ENCODE data around the gene HOXA10.

The HOXA10 gene

DNA sequence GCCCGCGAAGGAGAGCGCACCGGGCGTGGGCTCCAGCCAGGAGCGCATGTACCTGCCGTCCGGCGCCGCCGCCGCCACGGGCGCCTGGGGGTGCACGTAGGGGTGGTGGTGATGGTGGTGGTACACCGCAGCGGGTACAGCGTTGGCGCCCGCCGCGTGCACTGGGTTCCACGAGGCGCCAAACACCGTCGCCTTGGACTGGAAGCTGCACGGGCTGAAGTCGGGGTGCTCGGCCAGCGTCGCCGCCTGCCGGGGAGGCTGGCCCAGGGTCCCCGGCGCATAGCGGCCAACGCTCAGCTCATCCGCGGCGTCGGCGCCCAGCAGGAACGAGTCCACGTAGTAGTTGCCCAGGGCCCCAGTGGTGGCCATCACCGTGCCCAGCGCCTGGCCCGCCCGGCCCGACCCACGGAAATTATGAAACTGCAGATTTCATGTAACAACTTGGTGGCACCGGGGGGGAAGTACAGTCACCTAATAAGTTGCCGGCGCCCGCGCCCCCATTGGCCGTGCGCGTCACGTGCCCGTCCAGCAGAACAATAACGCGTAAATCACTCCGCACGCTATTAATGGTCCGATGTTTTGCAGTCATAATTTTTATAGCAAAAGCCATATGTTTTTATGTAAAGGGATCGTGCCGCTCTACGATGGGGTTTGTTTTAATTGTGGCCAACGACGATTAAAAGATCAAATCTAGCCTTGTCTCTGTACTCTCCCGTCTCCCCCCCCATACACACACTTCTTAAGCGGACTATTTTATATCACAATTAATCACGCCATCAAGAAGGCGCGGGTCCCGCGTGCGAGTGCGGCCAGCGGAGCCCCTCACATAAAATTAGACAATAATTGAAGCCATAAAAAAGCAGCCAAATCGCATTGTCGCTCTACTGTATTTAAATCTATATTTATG is 8.8 kb downstream of the HOXA10 start, which contains the start of gene HOXA9:
Gene HOXA9, minus strand, starts transcription at position 449 of the 907 bp plus-strand sequence. Its CDS starts 80 bp downstream, at position 369.
- DNase-seq, result no peak

DNA sequence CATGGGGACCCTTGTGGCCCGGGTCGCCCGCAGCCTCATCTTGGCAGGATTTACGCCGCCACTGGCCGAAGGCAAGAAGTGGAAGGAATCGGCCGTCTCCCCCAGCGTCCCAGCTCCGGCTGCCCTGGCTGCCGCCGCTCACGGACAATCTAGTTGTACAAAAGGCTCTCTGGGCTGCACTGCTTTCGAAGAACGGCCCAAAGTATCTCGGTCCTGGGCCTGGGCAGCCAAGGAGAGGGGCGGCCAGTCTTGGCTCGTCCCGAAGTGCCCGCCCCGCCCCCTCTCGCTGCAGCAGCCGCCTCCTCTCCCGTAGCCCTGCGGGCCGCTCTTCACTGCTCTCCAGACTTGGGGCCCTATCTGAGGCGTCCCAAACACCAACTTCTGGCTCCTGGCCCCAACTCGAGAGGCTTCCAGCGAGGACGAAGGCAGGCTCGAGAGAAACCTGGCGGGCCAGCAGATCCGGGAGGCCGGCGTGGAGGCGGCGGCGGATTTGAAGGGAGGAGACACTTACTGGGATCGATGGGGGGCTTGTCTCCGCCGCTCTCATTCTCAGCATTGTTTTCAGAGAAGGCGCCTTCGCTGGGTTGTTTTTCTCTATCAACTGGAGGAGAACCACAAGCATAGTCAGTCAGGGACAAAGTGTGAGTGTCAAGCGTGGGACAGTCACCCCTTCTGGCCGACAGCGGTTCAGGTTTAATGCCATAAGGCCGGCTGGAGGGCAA is 9.6 kb downstream of the HOXA10 start:
- DNase-seq, result no peak

DNA sequence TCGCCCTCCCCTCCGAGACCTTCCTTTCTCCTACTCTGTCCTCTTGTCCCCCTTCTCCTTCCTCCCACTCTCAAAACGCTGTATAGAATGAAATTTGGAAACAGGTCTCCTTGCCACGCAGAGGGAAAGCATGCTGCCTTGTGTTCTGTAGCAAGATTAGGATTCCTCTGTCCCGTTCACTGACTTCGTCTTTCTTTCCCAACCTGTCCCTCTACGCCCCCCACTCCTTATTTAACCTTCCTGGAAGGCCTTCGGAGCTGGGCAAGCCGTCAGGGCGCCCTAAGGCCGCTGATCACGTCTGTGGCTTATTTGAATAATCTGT is 10.1 kb downstream of the HOXA10 start:
- DNase-seq, result no peak

DNA sequence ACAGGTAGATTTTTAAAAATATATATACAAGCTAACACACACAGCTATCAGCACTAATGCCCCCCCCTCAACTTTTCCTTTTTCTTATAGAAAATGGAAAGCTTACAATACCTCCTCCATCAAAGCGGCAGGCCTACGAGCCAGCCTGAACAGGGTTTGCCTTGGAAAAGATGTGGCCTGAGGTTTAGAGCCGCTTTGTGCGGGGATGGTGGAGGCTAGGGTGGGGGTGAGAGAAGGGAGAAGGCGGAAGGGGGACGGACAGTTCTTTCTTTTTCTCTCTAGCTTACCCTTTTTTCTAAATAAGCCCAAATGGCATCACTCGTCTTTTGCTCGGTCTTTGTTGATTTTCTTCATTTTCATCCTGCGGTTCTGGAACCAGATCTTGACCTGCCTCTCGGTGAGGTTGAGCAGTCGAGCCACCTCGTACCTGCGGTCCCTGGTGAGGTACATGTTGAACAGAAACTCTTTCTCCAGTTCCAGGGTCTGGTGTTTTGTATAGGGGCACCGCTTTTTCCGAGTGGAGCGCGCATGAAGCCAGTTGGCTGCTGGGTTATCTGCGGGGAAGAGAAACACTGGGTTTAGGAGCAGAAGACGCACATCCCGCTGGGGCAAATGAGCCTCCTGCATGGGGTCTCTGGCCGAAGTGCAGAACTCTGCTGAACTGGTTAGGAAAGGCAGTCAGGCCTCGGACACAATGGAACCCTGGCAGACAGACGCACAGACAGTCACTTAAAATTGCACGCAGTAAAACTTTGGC is 10.7 kb downstream of the HOXA10 start:
- no peak for DNase-seq

DNA sequence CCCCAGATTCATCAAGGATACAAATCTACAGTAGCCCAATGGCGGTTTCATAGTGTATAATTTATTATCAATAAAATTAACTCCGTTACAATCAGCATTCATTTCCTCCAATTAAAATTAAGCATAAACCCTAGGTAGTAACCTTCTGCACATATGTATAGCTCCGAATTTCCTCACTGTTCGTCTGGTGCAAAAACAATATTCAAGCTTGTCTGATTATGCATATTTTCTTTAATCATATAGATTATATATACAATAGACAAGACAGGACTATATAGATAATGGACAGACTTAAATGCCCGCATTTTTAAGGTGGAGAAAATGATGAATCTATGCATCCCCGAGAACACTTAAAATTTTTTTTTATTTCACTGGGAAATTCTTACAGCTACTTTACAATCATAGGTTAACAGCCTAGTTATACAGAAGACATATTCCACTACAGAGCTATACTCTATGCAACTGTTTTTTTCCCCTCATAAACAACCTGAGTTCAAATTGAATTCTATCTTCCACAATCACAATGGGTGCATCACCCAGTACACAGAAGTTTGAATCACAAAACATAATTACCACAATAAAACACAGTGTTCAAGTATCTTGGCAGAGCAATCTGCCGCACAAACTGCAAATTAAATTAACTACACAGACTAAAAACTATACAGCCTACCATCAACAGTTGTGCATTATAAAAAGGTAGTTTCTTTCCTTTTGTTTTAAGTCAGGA is 11.4 kb downstream of the HOXA10 start:
- no peak for DNase-seq

DNA sequence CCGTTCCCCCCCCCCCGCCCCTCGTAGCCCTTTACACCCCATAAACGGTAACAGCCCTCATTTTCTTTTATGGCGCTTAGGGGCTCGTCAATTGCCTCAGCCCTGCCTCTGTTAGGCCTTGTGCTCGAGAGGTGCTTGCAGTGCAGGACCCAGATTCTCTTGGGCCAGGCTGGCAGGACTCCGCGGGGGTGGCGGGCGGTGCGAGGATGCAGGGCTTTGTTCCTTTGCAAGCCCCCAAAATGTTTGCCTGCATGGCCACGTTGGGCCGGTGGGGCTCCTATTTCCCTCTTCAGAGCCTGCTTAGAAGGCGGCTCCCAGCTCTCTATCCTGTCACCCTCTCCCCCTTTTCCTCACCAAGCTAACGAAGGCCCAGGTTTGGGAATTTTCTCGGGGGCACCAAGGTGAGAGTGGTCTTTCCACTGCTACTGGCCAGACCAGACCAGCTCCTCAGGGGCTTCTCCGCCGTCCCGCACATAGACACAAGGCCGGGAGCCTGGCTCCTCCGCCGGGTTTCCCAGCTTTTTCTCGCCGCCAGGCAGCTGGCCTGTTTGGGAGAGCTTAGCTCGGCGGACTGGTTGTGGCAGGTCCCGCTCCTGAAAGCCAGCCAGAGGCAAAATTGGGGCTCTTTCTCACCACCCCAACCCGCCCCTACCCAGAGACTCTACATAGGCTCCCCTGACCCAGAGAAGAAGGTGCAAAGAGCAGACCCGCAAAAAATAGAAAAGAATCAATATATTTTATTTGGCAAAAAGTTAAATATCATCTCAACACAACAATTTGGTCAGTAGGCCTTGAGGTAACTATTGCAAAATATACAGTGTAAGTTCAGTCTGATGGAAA is 12.2 kb downstream of the HOXA10 start:
- DNase-seq, result no peak

DNA sequence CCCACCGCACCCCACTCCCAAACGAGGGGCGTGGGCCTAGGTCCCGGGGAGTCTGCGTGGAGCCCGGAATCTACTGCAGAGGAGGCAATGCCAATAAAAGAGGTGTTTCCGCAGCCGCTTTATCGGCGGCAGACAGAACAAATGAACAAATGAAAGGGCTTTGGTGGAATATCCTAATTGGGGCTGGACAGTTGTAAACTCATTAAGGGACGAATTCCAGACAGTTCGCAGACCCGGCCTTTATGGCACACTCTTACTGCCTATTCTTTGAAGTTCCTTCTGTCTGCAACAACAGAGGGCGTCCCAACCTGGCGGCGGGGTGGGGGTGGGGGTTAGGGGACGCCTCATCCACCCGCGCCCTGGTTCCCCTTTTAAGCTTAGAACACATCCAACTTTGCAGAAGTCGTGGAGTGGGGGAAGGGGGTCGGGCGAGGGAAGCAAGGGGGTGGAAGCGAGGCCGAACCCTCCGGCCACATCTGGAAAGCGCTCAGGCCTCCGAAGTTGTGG is 12.9 kb downstream of the HOXA10 start:
- no peak for DNase-seq

DNA sequence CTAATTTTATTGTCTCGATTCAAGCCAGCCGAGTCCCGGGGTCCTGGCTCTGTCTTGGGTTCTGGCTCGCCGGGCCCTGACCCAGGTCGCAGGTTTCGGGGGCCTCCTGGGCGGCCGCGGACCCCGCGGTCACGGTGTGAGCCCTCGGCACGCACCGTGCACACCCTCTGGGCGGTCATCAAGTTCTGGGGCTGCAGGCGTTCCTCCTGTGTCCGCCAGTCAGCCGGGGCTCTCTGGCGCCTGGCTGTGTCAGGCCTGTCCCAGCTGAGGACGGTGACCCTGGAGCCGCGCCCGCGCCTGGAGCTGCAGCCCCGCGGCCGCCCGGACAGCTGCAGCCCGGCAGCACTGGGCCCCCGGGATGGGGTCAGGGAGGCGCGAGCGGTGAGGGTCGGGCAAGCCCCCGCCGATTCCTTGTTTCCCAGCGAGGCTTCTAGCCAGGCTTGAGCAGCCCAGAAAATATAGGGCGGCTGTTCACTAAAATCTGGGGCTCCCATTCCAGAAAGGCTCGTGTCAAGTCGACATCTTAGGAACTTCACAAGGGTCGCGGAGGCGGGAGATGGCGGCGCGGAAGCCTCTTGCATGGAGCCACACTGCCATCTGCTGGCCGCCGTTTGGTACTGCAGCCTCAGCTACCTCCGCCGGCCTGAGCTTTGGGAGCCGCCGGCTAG is 13.4 kb downstream of the HOXA10 start:
- no peak for DNase-seq

DNA sequence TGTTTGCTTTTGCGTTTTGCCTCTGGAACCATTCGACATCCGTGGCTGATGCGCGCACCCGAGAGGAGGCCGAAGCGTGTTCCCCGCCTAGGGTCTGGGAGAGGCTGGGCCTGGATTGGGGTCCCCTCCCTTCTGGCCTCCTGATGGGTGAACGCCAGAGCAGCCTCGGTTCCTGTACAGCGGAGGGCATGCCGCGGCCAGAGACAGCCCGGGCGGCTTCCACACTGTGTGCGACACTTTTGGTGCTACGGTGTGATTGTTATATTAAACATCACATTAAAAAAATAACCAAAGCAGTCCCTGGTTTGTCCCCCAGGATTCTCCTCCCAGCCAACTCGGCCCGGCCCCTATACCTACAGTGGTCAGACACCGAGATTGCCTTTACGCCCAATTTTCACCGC is 14.0 kb downstream of the HOXA10 start:
- no peak for DNase-seq

DNA sequence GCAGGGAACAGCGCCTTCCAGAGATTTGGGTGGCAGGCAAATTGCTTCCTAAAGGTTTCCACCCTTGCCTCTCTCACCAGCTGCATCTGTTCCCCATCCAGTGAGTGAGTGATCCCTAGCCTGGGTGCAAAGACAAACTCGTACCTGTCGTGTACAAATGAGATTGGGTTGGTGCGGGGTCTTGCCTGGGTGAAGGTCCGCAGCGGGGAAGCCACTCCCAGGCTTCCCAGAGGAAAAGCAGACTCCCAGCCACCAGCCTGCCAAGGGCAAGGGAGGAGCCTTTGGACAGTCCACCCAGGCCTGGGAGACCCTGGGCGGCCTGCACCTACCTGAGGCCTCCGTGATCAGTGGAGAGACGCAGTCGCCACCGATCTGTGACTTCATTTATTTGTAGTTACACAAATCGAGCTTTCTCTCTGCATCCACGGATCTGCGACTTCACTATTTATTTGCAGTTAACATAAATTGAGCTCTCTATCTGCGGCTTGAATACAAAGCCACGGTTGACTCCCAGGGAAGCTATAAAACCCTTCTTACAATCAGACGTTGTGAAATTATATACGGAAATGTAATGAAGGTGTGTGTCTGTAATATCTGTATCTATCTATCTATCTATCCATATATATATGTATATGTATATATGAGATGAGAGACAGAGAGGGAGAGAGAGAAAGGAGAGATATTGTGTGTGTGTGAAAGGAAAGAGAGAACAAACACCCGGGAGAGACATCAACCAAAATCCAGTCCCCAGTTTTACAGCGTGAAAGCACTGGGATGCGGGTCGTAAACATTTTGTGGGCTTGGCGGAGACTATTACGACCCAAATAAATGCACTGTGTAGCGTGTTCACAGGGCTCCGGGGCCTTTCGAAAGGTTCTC is 14.6 kb downstream of the HOXA10 start:
- no peak for DNase-seq

DNA sequence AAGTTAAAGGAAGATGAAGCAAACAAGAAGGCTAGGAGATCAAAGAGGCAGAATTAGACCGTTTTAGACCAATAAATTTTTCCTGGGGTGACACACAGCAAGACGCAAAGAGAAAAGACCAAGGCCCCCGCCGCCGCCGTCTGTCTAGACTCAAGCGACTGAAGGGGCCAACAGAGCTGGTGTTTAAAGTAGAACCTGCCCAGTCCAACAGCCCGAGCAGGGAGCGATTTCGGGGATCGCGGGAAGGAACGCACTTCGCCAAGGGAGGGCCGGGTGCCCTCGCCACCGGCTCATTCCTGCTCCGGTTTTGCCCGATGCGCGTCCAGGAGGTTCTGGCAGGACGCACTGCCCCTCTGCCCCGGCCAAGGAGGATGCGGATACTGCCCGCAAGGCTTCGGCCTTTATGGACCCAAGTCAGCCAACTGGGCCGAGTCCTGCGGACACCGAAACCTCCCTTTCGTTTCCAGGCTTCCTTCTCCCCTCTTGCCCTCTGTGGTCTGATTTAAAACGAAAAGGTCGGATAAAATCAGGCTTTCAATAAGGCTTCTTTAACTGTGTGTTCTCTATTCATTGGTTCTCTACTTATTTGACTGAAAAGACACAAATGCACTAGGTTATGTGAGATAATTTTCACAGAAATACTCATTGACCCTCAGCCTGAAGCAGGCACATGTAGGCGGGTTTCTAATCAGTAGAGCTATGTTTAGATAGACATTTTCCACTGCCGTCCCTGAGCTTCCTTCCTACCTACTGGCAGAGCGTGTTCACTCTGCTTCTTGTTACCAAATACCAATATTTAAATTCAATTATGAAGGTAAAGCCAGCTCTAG is 15.5 kb downstream of the HOXA10 start:
- DNase-seq, result no peak

DNA sequence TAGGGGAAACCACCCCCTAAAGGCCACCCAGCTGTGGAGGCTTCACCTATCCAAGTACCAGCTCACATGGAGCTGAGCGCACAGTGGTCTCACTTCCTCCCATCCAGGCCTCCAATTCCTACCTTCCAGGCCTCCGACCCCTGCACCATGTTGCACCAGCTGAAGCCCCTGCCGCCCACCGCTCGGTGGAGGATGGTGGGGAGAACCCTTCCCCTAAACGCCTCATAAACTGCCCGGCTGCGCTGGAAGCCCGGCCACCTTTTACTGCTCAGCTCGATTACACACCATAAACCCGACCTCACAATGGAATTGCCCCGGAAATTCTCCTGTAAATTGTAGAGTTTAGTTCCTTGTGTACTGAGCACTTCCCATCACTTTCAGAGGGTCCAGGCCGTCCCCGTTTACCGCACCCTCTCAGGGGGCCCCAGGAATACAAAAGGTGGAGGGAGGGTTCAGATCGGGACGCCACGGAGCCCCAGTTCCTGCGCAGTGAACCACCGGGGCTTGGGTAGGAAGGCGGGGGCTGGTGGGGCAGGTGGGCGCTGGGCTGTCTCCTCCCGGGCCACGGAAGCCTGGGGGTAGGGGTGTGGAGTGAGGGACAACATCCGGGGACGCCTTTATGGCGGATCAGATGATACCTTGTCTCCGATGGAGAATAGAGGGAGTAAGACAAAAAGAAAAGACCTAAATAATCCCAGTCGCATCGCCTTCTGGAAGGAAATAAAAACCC is 16.3 kb downstream of the HOXA10 start:
- DNase-seq, result no peak

DNA sequence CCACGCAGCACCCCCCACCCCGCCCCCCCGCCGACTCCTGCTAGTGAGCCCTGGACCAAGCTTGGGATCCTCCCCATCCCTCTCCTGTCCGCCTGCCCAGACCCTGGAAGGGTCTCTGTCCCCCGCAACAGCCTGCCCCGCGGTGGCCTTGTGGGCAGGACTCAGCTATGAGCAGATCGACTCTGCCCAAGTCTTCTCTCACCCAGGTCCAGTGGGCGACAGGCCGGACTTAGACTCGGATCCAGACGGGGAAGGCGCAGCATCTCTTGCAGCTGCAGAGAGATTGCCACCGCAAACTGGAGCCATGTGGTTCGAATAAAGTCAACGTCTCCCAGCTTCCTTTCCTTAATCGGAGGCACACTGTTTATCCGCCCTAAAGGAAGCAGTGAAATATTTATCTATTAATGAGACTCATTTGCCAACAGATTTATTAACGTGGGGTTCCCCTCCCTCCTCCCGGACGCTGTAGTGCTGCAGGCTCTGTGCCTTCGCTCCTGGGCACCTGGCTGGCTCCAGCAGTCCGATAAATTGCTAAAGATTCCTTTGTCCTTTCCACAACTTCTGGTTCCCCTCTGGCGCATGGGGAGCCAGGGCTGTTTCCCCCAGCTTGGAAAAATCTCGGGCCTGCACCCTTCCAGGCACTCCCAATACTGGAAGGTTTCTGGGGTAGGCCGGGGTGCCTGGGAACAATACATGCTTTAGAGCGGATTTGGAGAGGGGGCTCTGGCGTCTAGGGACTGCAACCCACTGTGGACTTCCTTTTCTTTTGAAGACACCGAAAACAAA is 17.0 kb downstream of the HOXA10 start:
- no peak for DNase-seq

DNA sequence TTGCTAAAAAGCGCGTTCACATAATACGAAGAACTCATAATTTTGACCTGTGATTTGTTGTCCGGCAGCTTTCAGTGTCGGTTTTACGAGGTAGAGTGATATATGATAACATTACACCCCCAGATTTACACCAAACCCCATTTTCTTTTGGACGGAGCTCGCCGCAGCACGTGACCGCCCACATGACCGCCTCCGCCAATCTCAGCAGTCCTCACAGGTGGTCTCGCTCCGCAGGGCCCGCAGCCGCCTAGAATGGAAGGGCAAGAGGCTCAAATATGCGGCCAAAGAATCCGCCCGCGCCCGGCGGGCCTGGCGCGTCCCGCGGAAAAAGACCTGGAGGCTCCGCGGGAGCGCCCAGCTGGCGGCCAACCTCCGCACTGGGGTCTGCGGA is 17.6 kb downstream of the HOXA10 start, which contains the start of gene HOXA7:
Gene HOXA7, minus strand, starts transcription at position 168 of the 391 bp plus-strand sequence. Its CDS starts 130 bp downstream, at position 38.
- DNase-seq, result no peak

DNA sequence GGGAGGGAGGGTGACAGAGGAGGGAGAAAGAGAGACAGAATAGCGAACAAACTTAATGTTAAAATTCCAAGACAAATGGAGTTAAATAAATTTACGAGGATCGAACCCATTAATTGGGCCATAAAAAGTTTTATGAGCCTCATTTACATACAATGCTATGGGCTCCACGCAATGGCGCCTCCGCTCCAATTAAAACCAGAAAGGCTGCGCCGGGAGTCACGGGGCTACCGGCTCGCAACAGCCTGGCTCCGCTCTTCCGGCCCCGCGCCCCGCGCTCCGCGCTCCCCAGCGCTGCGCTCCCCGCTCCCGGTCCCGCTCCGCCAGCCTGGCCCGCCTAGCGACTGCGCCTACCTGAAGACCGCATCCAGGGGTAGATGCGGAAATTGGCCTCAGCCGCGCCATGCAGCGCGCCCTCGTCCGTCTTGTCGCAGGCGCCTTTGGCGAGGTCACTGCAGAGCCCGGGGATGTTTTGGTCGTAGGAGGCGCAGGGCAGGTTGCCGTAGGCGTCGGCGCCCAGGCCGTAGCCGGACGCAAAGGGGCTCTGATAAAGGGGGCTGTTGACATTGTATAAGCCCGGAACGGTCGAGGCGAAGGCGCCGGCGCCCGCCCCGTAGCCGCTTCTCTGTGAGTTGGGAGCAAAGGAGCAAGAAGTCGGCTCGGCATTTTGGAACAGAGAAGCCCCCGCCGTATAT is 18.2 kb downstream of the HOXA10 start:
- no peak for DNase-seq

DNA sequence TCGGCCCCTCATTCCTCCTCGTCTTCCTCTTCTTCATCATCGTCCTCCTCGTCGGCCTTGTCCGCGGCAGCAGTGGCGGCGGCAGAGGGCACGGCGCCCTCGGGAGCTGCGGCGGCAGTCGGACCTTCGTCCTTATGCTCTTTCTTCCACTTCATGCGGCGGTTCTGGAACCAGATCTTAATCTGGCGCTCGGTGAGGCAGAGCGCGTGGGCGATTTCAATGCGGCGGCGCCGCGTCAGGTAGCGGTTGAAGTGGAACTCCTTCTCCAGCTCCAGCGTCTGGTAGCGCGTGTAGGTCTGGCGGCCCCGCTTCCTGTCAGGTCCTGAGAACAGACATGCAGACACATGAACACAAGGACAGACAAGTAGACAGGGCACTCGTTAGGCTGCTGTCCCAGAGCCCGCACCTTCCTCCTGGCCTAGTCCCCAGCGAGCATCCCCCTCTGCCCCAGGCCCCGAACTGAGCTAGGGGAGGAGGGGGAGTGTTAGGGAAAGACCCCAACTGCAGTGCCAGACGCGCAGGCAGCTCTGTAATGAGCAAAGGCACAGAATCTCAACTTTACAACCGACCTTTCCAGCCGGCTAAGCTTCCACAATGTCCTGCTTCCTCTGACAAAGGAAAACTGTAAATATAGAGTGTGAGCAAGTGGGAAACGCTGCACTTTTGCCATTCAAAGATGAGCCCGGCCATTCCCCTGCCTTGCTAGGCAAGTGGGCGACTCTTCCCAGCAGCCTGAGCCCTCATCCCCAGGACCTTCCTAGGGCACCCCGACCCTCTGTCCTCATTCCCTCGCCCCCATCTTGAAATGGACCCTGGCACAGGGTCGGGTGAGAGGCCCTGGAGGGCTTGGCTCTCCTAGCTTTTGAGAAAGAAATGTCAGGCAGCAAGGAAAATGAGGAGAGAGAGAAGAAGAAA is 19.0 kb downstream of the HOXA10 start:
- DNase-seq, result no peak
